WI38 (cell line): Measurements from ENCODE around the gene INPP4B.

Source experiments
- H3K4me3 ChIP-seq: 2 replicates; pipeline ENCODE4 v1.5.1; 2011; ENCODE audit warnings: low read depth, mild to moderate bottlenecking, control low read depth, low read length
- CTCF ChIP-seq: IDR thresholded peaks from 2 replicates; pipeline ENCODE4 v1.5.1; 2012; ENCODE audit warnings: low read depth, mild to moderate bottlenecking, control low read depth, low read length

The INPP4B gene

GRCh38 chr4:142316913-142317312, 529.2 kb downstream of the INPP4B start:
- H3K4me3 ChIP-seq = no peak overlapping the region
- no peak for TF ChIP-seq CTCF

- no peak for TF ChIP-seq CTCF
Measured at GRCh38 chr4:142316025-142316424, 530.1 kb downstream of the INPP4B start.

GRCh38 chr4:142314686-142315085, 531.4 kb downstream of the INPP4B start:
- no peak for TF ChIP-seq CTCF
- H3K4me3 ChIP-seq = no peak overlapping the region

More at GRCh38 chr4:142316025-142316424, 530.1 kb downstream of the INPP4B start:
- H3K4me3 ChIP-seq = no peak overlapping the region

- no peak for TF ChIP-seq CTCF
- no peak overlapping the region for H3K4me3 ChIP-seq
Measured at GRCh38 chr4:142314247-142314646, 531.9 kb downstream of the INPP4B start.

GRCh38 chr4:142312391-142312790, 533.7 kb downstream of the INPP4B start:
- TF ChIP-seq CTCF = no peak

GRCh38 chr4:142311916-142312315, 534.2 kb downstream of the INPP4B start:
- no peak overlapping the region for H3K4me3 ChIP-seq
- TF ChIP-seq CTCF = no peak

More at GRCh38 chr4:142312391-142312790, 533.7 kb downstream of the INPP4B start:
- no peak overlapping the region for H3K4me3 ChIP-seq

- TF ChIP-seq CTCF = no peak
- H3K4me3 ChIP-seq = no peak overlapping the region
Measured at GRCh38 chr4:142309772-142310171, 536.3 kb downstream of the INPP4B start.
